NCI-H1105 treated with DMSO at 0.1 percent for 48 hours (cell line): Measurements from ENCODE around the gene PMEPA1.
A peak's percentile ranks its signal among the peaks of the same experiment; 100 is the strongest.

ENCODE experiments used
- DNase-seq: peaks from one replicate; lab custom pipeline; 2025; lab: John Stamatoyannopoulos, UW

PMEPA1 gene

GRCh38 chr20:57622579-57623381, 87.0 kb downstream of the PMEPA1 start:
- DNase-seq, result peak; percentile 36

- DNase-seq, result no peak
These were observed 87.6 kb downstream of the PMEPA1 start for GRCh38 chr20:57622201-57622570.

- no peak for DNase-seq
These were observed 88.2 kb downstream of the PMEPA1 start for GRCh38 chr20:57621421-57622200.

GRCh38 chr20:57620999-57621398, 88.8 kb downstream of the PMEPA1 start:
- no peak for DNase-seq

- DNase-seq, result no peak
These were observed 89.4 kb downstream of the PMEPA1 start, which contains the start of gene ZBP1 for GRCh38 chr20:57620274-57620990. Gene ZBP1 (minus strand): TSS chr20:57620426. CDS start chr20:57620295, 131 bp downstream.

- DNase-seq, result no peak
These were observed 90.6 kb downstream of the PMEPA1 start for GRCh38 chr20:57619051-57619831.

- no peak for DNase-seq
These were observed 91.1 kb downstream of the PMEPA1 start for GRCh38 chr20:57618764-57619050.

- DNase-seq, result no peak
These were observed 91.6 kb downstream of the PMEPA1 start for GRCh38 chr20:57618091-57618763.

GRCh38 chr20:57617079-57617795, 92.6 kb downstream of the PMEPA1 start:
- DNase-seq, result no peak

- DNase-seq, result no peak
These were observed 93.5 kb downstream of the PMEPA1 start for GRCh38 chr20:57616143-57616951.

GRCh38 chr20:57615445-57615811, 94.4 kb downstream of the PMEPA1 start:
- DNase-seq, result no peak

GRCh38 chr20:57614490-57615444, 95.0 kb downstream of the PMEPA1 start:
- no peak for DNase-seq

- no peak for DNase-seq
These were observed 96.3 kb downstream of the PMEPA1 start for GRCh38 chr20:57613481-57613921.

GRCh38 chr20:57612916-57613315, 96.9 kb downstream of the PMEPA1 start:
- no peak for DNase-seq

- DNase-seq, result no peak
These were observed 97.4 kb downstream of the PMEPA1 start for GRCh38 chr20:57612436-57612835.

- no peak for DNase-seq
These were observed 98.1 kb downstream of the PMEPA1 start for GRCh38 chr20:57611586-57612311.

- no peak for DNase-seq
These were observed 99.4 kb downstream of the PMEPA1 start for GRCh38 chr20:57610261-57610952.

GRCh38 chr20:57609842-57610167, 100.0 kb downstream of the PMEPA1 start:
- DNase-seq, result no peak
